Measurements from ENCODE around the gene COQ8A. TPM values are rescaled to one million over a fixed set of nuclear protein-coding genes. Genes with fewer than 3 reads are reported as not detected.

Gene COQ8A
- total RNA-seq, 6 experiments from 2014 or later, result 51.6 to 78.1 (median 69.6) TPM

DNA sequence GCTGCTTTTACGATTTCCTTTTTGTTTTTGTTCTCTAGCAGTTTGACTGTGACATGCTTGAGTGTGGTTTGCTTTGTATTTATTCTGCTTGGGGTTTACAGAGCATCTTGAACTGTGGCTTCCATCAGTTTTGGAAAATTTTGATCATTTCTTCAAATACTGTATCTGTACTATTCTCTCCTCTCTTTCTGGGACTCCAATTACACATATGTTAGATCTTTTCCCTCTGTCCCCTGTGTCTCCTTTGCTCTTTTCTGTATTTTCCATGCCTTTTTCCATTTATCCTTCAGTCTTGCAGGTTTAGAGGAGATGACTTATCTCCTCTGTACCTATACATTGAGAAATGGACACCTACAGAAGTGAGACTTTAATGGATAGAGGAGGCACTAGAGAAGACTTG lies 31.7 kb downstream of the COQ8A start:
- 100% methylated on average over 1 of the region's 1 CpG for WGBS (ENCODE audit: insufficient coverage, low coverage, low lambda C conversion rate, missing lambda C conversion rate)
- TF ChIP-seq POLR2A (IDR thresholded peaks at IDR 0.05), result no peak
- TF ChIP-seq, protein P1, sequence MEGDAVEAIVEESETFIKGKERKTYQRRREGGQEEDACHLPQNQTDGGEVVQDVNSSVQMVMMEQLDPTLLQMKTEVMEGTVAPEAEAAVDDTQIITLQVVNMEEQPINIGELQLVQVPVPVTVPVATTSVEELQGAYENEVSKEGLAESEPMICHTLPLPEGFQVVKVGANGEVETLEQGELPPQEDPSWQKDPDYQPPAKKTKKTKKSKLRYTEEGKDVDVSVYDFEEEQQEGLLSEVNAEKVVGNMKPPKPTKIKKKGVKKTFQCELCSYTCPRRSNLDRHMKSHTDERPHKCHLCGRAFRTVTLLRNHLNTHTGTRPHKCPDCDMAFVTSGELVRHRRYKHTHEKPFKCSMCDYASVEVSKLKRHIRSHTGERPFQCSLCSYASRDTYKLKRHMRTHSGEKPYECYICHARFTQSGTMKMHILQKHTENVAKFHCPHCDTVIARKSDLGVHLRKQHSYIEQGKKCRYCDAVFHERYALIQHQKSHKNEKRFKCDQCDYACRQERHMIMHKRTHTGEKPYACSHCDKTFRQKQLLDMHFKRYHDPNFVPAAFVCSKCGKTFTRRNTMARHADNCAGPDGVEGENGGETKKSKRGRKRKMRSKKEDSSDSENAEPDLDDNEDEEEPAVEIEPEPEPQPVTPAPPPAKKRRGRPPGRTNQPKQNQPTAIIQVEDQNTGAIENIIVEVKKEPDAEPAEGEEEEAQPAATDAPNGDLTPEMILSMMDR (IDR thresholded peaks at IDR 0.05), result no peak
- ATAC-seq (no peak), DNase-seq (no peak)
- H3K27me3 ChIP-seq, result no peaks in the 10 kb centered on the region
- H3K4me3 ChIP-seq, result no peak overlapping the region
- H3K27ac ChIP-seq, result no peak overlapping the region
- H3K9me3 ChIP-seq, result no peaks in the 10 kb centered on the region
- intact Hi-C loops (cut with DNase I), result no loop called here
- H3K36me3 ChIP-seq, result peaks cover 0 to 16% (median 1%) of the 10 kb centered on the region in 4 donors
- H3K4me1 ChIP-seq, result peaks cover 0 to 59% (median 26%) of the 10 kb centered on the region in 4 donors

DNA sequence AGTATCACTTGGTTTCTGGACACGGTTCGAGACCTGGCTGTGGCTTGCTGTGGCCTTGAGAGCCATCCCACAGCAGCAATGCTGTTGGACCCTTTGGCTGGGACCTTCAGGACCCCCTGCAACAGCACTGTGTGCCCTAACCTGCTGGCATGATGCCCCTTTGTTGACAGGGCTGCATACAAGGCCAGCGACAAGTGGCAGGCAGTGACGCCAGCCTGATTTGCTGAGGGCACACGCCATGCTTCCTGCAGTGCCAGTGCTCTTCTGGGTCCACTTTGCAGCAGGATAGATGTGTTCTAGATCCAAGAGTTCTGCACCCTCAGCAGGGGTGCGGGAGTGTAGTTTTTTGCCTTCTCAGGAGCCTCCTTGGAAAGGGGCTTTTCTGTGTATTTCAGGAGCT lies 32.8 kb downstream of the COQ8A start:
- DNase-seq, result peak in 1 of 3 donors; percentile 54
- Histone ChIP-seq H3K27me3 (no peaks in the 10 kb centered on the region), H3K9me3 (no peaks in the 10 kb centered on the region), H3K27ac (peak overlapping the region in 2 of 3 donors; percentile 93 to 95), H3K4me1 (peaks cover 0 to 56% (median 25%) of the 10 kb centered on the region in 4 donors), H3K4me3 (no peak overlapping the region), H3K36me3 (peaks cover 0 to 16% (median 1%) of the 10 kb centered on the region in 4 donors)
- WGBS (ENCODE audit: insufficient coverage, low coverage, low lambda C conversion rate, missing lambda C conversion rate), result 81% methylated on average over 2 of the region's 6 CpGs
- TF ChIP-seq, protein P1 (IDR thresholded peaks at IDR 0.05), result no peak
- no peak for TF ChIP-seq POLR2A (IDR thresholded peaks at IDR 0.05)
- intact Hi-C loops (cut with DNase I), result no loop called here
- ATAC-seq, result no peak

DNA sequence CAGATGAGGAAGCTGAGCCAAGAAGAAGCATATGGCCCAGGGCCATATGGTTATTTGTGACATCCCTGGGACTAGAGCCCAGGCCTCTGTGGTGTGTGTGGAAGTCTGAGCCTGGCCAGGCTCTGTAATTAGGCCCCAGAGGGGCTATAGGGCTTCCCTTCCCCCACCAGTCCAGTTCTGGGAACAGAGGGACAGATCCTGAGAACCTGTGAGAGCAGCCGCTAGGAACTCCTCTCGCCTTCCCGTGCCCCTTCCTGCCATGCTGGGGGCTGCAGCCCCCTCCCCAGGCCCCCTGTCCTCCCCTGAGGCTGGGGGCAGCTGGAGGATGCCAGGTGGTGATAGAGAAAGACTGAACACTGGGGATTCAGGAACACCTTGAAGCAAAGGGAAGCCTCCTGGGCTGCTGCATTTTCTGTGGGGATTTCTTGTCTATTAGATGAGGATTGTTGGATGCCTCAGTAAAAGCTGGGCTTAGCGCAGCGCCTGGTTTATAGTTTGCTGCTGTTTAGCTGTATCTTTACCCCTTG lies 33.3 kb downstream of the COQ8A start:
- DNase-seq (no peak), ATAC-seq (peak in 1 of 4 donors; percentile 4)
- H3K36me3 ChIP-seq, result peaks cover 0 to 16% (median 1%) of the 10 kb centered on the region in 4 donors
- H3K4me3 ChIP-seq, result no peak overlapping the region
- H3K27ac ChIP-seq, result peak overlapping the region; percentile 85 to 95 (median 93)
- H3K27me3 ChIP-seq, result no peaks in the 10 kb centered on the region
- WGBS (ENCODE audit: insufficient coverage, low coverage, low lambda C conversion rate, missing lambda C conversion rate), result 67% methylated on average over 2 of the region's 5 CpGs
- no peak for TF ChIP-seq POLR2A (IDR thresholded peaks at IDR 0.05)
- TF ChIP-seq, protein P1 (IDR thresholded peaks at IDR 0.05), result no peak
- H3K9me3 ChIP-seq, result no peaks in the 10 kb centered on the region
- intact Hi-C loops (cut with DNase I), result no loop called here
- peaks cover 0 to 52% (median 25%) of the 10 kb centered on the region in 4 donors for H3K4me1 ChIP-seq

DNA sequence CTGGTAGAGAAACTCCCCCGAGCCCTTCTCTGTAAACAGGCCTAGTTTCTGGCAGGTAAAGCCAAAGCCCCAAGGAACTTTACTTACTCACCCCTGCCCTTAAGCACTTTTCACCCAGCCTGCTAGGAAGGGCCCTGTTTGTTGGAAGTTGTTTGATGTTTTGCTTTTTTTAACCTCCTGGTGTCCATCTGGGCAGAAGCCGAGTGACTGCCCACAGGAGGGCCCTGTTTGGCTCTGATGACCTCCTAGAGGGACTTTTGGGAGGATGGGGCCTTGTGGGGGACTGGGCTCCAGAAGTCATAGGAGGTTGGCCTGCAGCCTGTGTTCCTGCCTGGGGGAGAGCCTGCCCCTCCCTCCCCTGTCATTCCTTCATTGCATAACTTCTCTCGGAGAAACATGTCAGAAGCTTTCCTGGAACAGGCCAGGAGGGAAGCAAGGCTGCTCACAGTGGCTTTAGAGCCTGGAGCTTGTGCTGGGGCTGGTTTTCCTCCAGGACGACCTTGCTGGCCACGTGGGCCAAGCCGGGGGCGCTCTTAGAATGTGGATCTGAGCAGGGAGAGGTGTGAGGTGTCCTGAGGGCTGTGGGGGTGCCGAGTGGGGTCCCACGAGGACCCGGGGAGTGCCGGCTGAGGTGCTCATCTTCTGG lies 33.9 kb downstream of the COQ8A start:
- peaks cover 0 to 15% (median 1%) of the 10 kb centered on the region in 4 donors for H3K36me3 ChIP-seq
- peaks cover 0 to 49% (median 25%) of the 10 kb centered on the region in 4 donors for H3K4me1 ChIP-seq
- ATAC-seq, result peak; percentile 28 to 69 (median 56)
- intact Hi-C loops (cut with DNase I), result no loop called here
- peak overlapping the region in 2 of 3 donors; percentile 12 to 31 for H3K4me3 ChIP-seq
- no peaks in the 10 kb centered on the region for H3K9me3 ChIP-seq
- H3K27me3 ChIP-seq, result no peaks in the 10 kb centered on the region
- H3K27ac ChIP-seq, result peak overlapping the region; percentile 85 to 95 (median 93)
- TF ChIP-seq, protein P1 (IDR thresholded peaks at IDR 0.05), result no peak
- no peak for TF ChIP-seq POLR2A (IDR thresholded peaks at IDR 0.05)
- 38% methylated on average over 2 of the region's 11 CpGs for WGBS (ENCODE audit: insufficient coverage, low coverage, low lambda C conversion rate, missing lambda C conversion rate)
- DNase-seq, result peak in 1 of 3 donors; percentile 55
